ENCODE data around the gene TGFBR2. TPM values are rescaled to one million over a fixed set of nuclear protein-coding genes. Genes with fewer than 3 reads are reported as not detected.

TGFBR2 gene
- total and polyA plus RNA-seq, 2 donors = 128 to 161 TPM

DNA sequence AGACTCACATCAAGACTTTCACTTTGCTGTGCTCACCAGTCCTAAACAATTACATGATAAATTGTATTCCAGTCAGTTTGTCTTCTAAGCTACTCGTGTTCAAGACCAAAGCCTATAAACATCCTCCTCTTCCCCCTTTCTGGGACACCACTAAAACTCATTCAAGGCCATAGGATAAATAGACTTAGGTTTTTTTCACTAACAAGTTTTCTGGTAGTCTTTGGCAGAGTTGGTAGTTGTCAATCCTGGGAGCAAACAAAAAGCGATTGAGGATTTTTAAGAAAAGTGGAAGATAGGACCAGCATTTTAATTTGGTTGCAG is 114.9 kb downstream of the TGFBR2 start:
- DNase-seq (ENCODE audit: extremely low spot score) = no peak
- Histone ChIP-seq H3K4me3 (ENCODE audit: low read depth, low read length) (no peak overlapping the region), H3K4me1 (ENCODE audit: insufficient read depth) (no peaks in the 10 kb centered on the region), H3K27ac (ENCODE audit: low read depth) (no peak overlapping the region), H3K36me3 (ENCODE audit: insufficient read depth) (no peaks in the 10 kb centered on the region)
- WGBS = 55% methylated on average over 2 of the region's 2 CpGs

DNA sequence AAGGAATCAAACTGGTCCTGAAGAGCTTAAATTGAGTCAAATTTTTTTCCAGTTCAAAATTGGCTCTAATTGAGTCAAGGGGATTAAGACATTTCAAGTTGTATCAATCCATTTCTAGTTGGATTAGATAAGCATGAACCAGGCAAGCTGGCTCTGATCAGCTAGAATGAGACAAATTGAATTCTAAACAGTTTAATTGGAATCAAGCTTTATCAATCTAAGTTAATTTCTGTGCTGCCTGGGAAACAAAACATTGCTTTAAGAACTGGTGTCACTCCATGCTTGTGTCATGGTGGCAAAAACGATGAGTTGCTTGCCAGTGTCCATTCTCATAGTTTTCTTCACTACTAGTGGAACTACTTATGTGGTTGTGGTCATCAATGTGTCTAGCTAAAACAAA is 116.8 kb downstream of the TGFBR2 start:
- Histone ChIP-seq H3K4me1 (ENCODE audit: insufficient read depth) (no peaks in the 10 kb centered on the region), H3K36me3 (ENCODE audit: insufficient read depth) (no peaks in the 10 kb centered on the region), H3K27ac (ENCODE audit: low read depth) (no peak overlapping the region), H3K4me3 (ENCODE audit: low read depth, low read length) (no peak overlapping the region)
- 93% methylated on average over 1 of the region's 1 CpG for WGBS
- DNase-seq (ENCODE audit: extremely low spot score) = no peak

DNA sequence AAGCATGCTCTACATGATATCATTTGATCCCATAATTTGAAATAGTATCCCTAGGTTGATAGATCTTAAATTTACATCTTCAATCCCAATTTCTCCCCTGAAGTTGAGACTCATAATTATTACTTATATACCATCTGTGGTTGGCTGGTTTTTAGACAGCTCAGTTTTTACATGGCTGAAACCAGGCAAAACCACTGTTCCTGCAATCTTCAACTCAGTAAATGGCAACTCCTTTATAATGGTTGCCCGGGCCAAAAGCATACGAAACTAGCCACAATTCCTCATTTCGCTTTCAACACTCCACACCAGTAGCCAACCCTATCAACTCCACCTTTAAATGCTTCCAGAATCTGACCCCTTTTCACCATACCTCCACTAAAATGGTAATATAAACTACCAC is 118.5 kb downstream of the TGFBR2 start:
- Histone ChIP-seq H3K27ac (ENCODE audit: low read depth) (no peak overlapping the region), H3K36me3 (ENCODE audit: insufficient read depth) (no peaks in the 10 kb centered on the region), H3K4me3 (ENCODE audit: low read depth, low read length) (no peak overlapping the region), H3K4me1 (ENCODE audit: insufficient read depth) (no peaks in the 10 kb centered on the region)
- 94% methylated on average over 3 of the region's 3 CpGs for WGBS
- DNase-seq (ENCODE audit: extremely low spot score) = no peak

DNA sequence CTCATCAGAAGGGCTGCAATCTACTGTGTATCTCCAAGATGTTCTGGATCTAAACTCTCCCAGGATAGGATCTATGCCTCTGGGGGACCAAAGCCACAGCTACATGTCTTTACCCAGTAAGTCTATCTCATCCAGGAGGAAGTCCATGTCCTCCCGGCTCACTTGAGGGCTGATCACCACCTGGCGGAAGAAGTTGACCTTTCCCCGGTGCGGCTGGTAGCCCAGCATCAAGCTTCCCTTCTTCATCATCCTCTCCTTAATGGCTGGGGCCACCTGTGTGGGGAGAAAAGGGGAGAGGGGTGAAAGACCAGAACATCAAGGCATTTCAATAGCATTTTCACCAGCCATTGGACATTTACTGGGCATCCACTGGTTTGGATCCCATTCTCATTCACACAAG is 121.7 kb downstream of the TGFBR2 start:
- DNase-seq (ENCODE audit: extremely low spot score) = no peak
- Histone ChIP-seq H3K36me3 (ENCODE audit: insufficient read depth) (no peaks in the 10 kb centered on the region), H3K4me1 (ENCODE audit: insufficient read depth) (no peaks in the 10 kb centered on the region), H3K27ac (ENCODE audit: low read depth) (no peak overlapping the region), H3K4me3 (ENCODE audit: low read depth, low read length) (no peak overlapping the region)
- 100% methylated on average over 4 of the region's 4 CpGs for WGBS

DNA sequence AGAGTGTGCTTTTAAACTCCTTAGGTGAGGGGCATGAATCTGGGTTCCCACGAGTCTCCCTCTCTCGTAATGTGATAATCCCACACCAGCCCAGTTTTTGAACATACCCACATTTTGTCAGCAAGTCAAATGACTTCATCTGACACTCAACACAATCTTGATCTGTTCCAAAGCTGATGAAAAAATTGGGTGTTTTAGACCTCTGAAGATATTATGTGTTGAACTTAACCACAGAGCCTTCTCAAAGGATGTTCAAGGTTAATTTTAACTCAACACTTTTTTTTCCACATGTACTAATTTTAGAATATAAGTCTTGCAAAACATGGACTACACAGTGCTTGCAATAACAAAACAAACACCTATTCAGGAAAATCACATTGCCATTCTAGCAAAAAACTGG is 123.1 kb downstream of the TGFBR2 start:
- DNase-seq (ENCODE audit: extremely low spot score) = no peak
- no peak overlapping the region for H3K27ac ChIP-seq (ENCODE audit: low read depth)
- 87% methylated on average over 2 of the region's 2 CpGs for WGBS
- no peaks in the 10 kb centered on the region for H3K4me1 ChIP-seq (ENCODE audit: insufficient read depth)
- no peaks in the 10 kb centered on the region for H3K36me3 ChIP-seq (ENCODE audit: insufficient read depth)
- H3K4me3 ChIP-seq (ENCODE audit: low read depth, low read length) = no peak overlapping the region

DNA sequence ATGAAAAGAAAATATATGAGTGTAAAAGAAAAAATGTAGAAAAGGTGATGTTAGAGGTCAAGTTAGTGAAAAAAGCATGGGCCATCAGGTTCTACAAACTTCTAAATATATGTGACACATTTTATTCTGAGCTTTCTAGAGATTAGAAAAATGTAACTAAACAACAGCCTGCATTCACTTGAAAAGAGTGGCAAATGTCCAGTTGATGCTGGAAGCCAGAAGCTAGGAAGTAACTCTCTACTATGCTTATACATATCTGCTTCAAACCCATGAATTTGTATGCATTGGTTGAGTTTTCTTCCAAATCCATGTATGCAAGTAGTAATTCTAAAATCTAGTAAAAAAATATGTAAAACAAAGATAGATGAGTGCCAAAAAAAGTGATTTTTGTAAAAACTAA is 123.5 kb downstream of the TGFBR2 start:
- DNase-seq (ENCODE audit: extremely low spot score) = no peak
- no peak overlapping the region for H3K4me3 ChIP-seq (ENCODE audit: low read depth, low read length)
- no peaks in the 10 kb centered on the region for H3K4me1 ChIP-seq (ENCODE audit: insufficient read depth)
- H3K36me3 ChIP-seq (ENCODE audit: insufficient read depth) = no peaks in the 10 kb centered on the region
- H3K27ac ChIP-seq (ENCODE audit: low read depth) = no peak overlapping the region

DNA sequence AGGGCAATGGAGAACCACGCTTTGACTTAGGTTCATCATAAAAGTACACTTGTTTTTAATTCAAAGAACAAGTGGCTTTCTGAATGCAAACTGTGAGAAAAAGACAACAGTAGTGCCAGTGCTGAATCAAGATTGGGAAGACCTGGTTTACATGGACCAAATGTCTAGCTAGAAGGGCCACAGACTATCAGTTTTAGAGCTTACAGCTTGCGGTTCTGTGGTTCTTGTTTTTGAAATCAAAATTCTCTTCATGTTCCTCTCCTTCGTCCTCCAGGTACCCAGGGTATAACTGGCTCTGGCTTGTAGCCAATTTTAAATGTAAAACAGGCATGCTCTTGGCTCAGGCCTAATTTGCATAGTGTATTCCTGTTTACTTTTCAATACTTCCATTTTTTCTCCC is 124.6 kb downstream of the TGFBR2 start:
- DNase-seq (ENCODE audit: extremely low spot score) = no peak
- 91% methylated on average over 3 of the region's 3 CpGs for WGBS
- Histone ChIP-seq H3K36me3 (ENCODE audit: insufficient read depth) (no peaks in the 10 kb centered on the region), H3K27ac (ENCODE audit: low read depth) (no peak overlapping the region), H3K4me1 (ENCODE audit: insufficient read depth) (no peaks in the 10 kb centered on the region), H3K4me3 (ENCODE audit: low read depth, low read length) (no peak overlapping the region)

DNA sequence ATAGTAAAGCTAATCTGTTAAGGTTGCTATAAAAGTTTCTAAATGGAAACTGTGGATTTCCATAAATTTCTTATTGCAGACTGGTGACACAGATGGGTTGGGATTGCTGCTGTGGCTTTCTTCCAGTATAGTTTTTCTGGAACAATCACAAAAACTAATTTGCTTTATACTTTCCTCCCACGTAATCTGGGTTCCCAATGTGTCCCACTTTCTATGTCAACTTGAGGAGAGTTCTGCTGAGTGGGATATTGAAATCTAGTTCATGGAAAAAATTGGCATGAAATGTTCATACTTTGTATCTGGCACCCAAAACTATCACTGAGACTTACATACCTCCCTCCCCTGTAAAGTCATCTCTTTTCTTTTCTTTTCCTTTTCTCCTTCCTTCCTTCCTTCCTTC is 126.8 kb downstream of the TGFBR2 start:
- no peak overlapping the region for H3K27ac ChIP-seq (ENCODE audit: low read depth)
- no peaks in the 10 kb centered on the region for H3K36me3 ChIP-seq (ENCODE audit: insufficient read depth)
- H3K4me3 ChIP-seq (ENCODE audit: low read depth, low read length) = no peak overlapping the region
- 51% methylated on average over 1 of the region's 1 CpG for WGBS
- DNase-seq (ENCODE audit: extremely low spot score) = no peak
- H3K4me1 ChIP-seq (ENCODE audit: insufficient read depth) = no peaks in the 10 kb centered on the region

DNA sequence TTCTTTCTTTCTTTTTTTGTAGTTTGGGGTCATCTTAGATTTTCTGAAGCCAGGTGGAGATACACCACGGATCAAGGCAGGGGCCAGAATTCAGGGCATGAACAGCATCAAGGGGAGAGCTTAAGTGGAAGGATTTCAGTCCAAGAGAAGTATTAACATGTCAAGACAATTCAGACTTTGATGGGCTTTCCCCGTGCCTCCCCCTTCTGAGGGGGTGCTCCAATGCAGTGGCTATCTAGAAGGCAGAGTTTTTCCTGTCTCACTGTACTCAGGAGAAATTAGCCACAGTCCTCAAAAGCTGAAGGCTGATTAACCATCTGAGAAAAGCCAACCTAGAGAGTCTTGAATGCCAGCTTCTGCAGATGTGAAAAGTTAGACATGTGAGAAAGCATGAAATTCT is 127.3 kb downstream of the TGFBR2 start:
- Histone ChIP-seq H3K27ac (ENCODE audit: low read depth) (no peak overlapping the region), H3K36me3 (ENCODE audit: insufficient read depth) (no peaks in the 10 kb centered on the region), H3K4me3 (ENCODE audit: low read depth, low read length) (no peak overlapping the region), H3K4me1 (ENCODE audit: insufficient read depth) (no peaks in the 10 kb centered on the region)
- no peak for DNase-seq (ENCODE audit: extremely low spot score)
- 66% methylated on average over 2 of the region's 2 CpGs for WGBS

DNA sequence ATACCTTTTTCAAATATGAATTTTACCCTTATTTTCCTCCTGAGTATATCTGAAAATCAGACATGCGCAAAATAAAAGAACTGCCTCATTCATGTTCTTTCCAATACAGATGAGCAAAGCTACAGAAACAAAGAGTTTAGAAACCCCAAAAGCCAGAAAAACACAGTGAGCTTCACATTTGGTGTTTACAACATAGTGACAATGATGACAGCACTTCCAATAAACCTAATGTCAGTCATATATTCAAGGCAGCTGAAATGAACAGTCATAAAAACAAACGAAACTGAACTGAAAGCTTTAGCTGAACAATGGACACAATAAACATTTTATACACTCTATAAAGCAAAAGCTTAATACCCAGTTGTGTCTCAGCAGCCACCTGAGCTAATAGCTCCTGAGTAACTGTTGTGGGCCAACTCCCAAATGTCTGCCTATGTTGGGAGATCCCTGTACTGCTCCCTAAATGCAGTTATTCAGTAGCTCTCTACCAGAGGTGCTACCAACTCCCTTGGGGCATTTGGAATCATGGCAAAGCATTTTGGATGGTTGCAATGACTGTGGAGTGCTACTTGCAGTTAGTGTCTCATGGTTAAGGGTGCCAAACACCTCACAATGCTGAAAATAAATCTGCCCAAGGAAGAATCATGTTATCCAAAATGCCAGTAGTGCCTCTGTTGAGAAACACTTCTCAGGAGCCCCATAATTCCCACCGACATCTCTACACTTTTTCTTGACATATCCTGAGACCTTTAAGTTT is 131.5 kb downstream of the TGFBR2 start:
- WGBS = 86% methylated on average over 3 of the region's 3 CpGs
- DNase-seq (ENCODE audit: extremely low spot score) = no peak
- H3K27ac ChIP-seq (ENCODE audit: low read depth) = no peak overlapping the region

DNA sequence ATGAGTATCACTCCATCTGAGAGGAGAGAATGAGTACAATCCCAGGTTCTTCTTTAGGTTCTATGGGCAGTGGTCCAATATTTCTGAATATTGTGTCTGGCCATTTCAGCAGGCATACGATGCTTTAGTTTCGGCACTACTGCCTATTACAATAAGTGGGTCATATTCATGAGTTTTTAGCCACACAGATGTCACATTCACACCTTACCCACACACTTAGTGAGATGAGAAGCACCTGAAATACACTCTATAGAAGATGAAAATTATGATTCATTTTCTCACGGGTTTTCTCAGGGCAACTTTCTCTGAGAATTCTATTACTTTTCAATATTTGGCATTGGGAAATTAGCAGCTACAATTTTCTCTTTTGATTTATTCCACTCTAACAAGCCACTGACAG is 132.2 kb downstream of the TGFBR2 start:
- no peak overlapping the region for H3K4me3 ChIP-seq (ENCODE audit: low read depth, low read length)
- 96% methylated on average over 3 of the region's 3 CpGs for WGBS
- no peaks in the 10 kb centered on the region for H3K36me3 ChIP-seq (ENCODE audit: insufficient read depth)
- no peak overlapping the region for H3K27ac ChIP-seq (ENCODE audit: low read depth)
- no peak for DNase-seq (ENCODE audit: extremely low spot score)
- H3K4me1 ChIP-seq (ENCODE audit: insufficient read depth) = no peaks in the 10 kb centered on the region

More for the DNA sequence above, 131.5 kb downstream of the TGFBR2 start:
- Histone ChIP-seq H3K4me3 (ENCODE audit: low read depth, low read length) (no peak overlapping the region), H3K36me3 (ENCODE audit: insufficient read depth) (no peaks in the 10 kb centered on the region), H3K4me1 (ENCODE audit: insufficient read depth) (no peaks in the 10 kb centered on the region)

DNA sequence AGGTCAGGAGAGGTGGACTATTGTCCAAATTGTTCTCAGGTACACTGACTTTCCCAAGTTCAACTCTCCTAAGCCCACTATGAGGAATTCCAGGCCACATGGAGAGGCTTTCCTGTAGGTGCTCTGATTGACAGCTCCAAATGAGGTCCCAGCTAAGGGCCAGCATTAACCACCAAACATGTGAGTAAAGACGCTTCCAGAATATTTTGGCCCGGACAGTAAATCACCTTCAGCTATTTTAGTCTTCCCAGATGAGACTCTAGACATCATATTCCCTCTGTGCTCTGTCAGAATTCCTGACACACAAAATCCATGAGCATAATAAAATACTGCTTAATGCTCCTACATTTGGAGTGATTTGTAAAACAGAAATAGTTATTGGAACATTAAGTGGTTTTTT is 135.5 kb downstream of the TGFBR2 start:
- DNase-seq (ENCODE audit: extremely low spot score) = no peak

DNA sequence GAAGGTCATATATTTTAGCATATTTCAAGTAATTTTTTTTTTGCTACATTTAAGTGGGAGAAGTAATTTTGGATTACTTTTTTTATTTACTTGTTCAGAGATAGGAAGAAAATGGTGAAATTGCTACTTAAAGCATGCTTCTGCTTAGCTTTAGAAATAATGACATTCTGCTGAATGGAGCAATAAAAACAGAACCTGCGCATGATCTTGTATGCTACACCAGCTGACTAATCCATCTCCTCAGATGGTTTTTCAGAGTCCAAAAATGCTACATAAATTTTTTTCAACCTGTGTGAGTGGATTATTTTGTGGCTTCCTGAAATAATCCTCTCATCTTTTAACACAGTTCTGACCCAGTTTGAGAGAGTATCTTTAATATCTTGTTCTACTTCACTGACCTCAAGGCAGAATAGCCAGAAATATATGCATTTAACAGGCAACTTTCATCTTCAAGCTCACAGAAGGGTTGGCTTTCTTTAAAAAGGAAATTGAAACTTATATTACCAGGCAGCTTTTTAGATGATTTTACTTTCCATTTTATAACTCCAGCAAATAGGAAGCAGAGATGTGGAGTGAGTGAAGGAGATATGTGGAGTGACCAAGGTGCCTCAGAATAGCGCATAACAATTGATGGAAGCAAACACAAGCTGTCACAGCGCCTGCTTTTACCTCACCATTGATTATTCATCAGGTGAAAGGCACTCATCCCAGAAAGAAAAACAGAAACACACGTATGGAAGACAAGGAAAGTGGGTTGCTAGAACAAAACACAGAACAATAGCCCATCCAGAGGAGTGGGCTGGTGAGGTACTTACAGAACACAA is 136.6 kb downstream of the TGFBR2 start:
- no peak for DNase-seq (ENCODE audit: extremely low spot score)
- no peak overlapping the region for H3K4me3 ChIP-seq (ENCODE audit: low read depth, low read length)
- WGBS = 89% methylated on average over 4 of the region's 4 CpGs
- no peaks in the 10 kb centered on the region for H3K4me1 ChIP-seq (ENCODE audit: insufficient read depth)
- no peak overlapping the region for H3K27ac ChIP-seq (ENCODE audit: low read depth)
- H3K36me3 ChIP-seq (ENCODE audit: insufficient read depth) = no peaks in the 10 kb centered on the region

More for the DNA sequence above, 135.5 kb downstream of the TGFBR2 start:
- no peaks in the 10 kb centered on the region for H3K36me3 ChIP-seq (ENCODE audit: insufficient read depth)
- 71% methylated on average over 2 of the region's 2 CpGs for WGBS
- H3K27ac ChIP-seq (ENCODE audit: low read depth) = no peak overlapping the region
- no peaks in the 10 kb centered on the region for H3K4me1 ChIP-seq (ENCODE audit: insufficient read depth)
- no peak overlapping the region for H3K4me3 ChIP-seq (ENCODE audit: low read depth, low read length)
